ENCODE measurements around the gene DDOST. TPM values are rescaled to one million over a fixed set of nuclear protein-coding genes. Genes with fewer than 3 reads are reported as not detected.

Gene DDOST
- polyA plus RNA-seq, 2 of the 4 experiments (the other 2 are of a cell fraction) = 158 to 231 TPM

DNA sequence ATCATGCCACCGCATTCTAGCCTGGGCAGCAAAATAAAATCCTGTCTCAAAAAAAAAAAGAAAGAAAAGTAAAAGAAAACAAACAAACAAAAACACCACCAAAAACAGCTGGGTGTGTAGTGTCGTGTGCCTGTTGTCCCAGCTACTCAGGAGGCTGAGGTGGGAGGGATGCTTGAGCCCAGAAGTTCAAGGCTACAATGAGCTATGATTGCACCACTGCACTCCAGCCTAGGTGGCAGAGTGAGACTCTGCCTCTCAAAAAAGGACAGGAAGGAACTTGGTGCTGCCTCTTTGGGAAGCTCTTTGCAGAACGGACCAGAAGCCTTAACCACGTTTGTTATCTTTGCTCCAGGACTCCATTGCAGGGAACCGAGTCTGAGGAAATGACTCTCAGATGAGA is 45.7 kb upstream of the DDOST start:
- no peak overlapping the region for H3K4me2 ChIP-seq
- no peak overlapping the region for H3K4me3 ChIP-seq
- ChIA-PET POLR2A (no interaction called here), CTCF (interaction anchor here (1.3 to 3.1 kb wide), 2 partner anchors 9 to 51 kb away, joined by 4 to 24 read pairs; no protein-coding TSS in a partner anchor)
- no peaks in the 10 kb centered on the region for H3K9me3 ChIP-seq
- WGBS (ENCODE audit: missing lambda C conversion rate) = 58% methylated on average over 5 of the region's 5 CpGs
- DNase-seq (ENCODE audit: low read depth in 1 of 2, low spot score in 1 of 2) (no peak), ATAC-seq (no peak), FAIRE-seq (no peak)
- no peak overlapping the region for H3K27ac ChIP-seq
- no peaks in the 10 kb centered on the region for H3K4me1 ChIP-seq
- TF ChIP-seq HOXB5 (CRISPR knock-in tag; IDR thresholded peaks at IDR 0.05) (no peak), EHF (CRISPR knock-in tag; IDR thresholded peaks at IDR 0.05) (no peak), FOSL2 (IDR thresholded peaks at IDR 0.05) (no peak), FOSL2 (CRISPR knock-in tag; IDR thresholded peaks at IDR 0.05) (no peak), KDM5A (IDR thresholded peaks at IDR 0.05) (no peak), NR3C1 (IDR thresholded peaks at IDR 0.05) (no peak), MAFK (IDR thresholded peaks at IDR 0.05; ENCODE audit: partially characterized antibody) (no peak), REST (IDR thresholded peaks at IDR 0.05) (no peak), TP53 (CRISPR knock-in tag; IDR thresholded peaks at IDR 0.05) (no peak), HOXB13 (CRISPR knock-in tag; IDR thresholded peaks at IDR 0.05; ENCODE audit: low read depth) (no peak), HES2 (IDR thresholded peaks at IDR 0.05) (no peak), RCOR1 (IDR thresholded peaks at IDR 0.05; ENCODE audit: low read depth, low read length) (no peak), HEYL (CRISPR knock-in tag; IDR thresholded peaks at IDR 0.05) (no peak), CBX8 (IDR thresholded peaks at IDR 0.05) (no peak), FOSB (CRISPR knock-in tag; IDR thresholded peaks at IDR 0.05) (no peak)
- TF ChIP-seq, protein P1, sequence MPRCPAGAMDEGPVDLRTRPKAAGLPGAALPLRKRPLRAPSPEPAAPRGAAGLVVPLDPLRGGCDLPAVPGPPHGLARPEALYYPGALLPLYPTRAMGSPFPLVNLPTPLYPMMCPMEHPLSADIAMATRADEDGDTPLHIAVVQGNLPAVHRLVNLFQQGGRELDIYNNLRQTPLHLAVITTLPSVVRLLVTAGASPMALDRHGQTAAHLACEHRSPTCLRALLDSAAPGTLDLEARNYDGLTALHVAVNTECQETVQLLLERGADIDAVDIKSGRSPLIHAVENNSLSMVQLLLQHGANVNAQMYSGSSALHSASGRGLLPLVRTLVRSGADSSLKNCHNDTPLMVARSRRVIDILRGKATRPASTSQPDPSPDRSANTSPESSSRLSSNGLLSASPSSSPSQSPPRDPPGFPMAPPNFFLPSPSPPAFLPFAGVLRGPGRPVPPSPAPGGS (IDR thresholded peaks at IDR 0.05) = no peak

- no peaks in the 10 kb centered on the region for H3K4me1 ChIP-seq
- CTCF ChIA-PET = interaction anchor here (1.6 kb wide), 1 partner anchor 9 kb away, joined by 4 read pairs; no protein-coding TSS in a partner anchor
- 88% methylated on average over 15 of the region's 15 CpGs for WGBS (ENCODE audit: missing lambda C conversion rate)
- ATAC-seq (no peak), DNase-seq (ENCODE audit: low read depth in 1 of 2, low spot score in 1 of 2) (no peak), FAIRE-seq (no peak)
- H3K9me3 ChIP-seq = no peaks in the 10 kb centered on the region
- H3K27ac ChIP-seq = no peak overlapping the region
- H3K4me2 ChIP-seq = no peak overlapping the region
- no peak for TF ChIP-seq PHF8 (IDR thresholded peaks at IDR 0.05; ENCODE audit: borderline replicate concordance, low read depth)
- TF ChIP-seq GATA3 (IDR thresholded peaks at IDR 0.05; ENCODE audit: borderline replicate concordance) = no peak
- no peak for TF ChIP-seq USF2 (IDR thresholded peaks at IDR 0.05)
- no peak for TF ChIP-seq FOSL2 (IDR thresholded peaks at IDR 0.05)
- TF ChIP-seq FOSL2 (CRISPR knock-in tag; IDR thresholded peaks at IDR 0.05) = no peak
- TF ChIP-seq TP53 (CRISPR knock-in tag; IDR thresholded peaks at IDR 0.05) = no peak
- TF ChIP-seq HOXB13 (CRISPR knock-in tag; IDR thresholded peaks at IDR 0.05; ENCODE audit: low read depth) = no peak
- no peak for TF ChIP-seq NFE2L2 (conservative IDR thresholded peaks at IDR 0.05; ENCODE audit: low read length)
- TF ChIP-seq JUN (IDR thresholded peaks at IDR 0.05) = no peak
- TF ChIP-seq ESRRA (IDR thresholded peaks at IDR 0.05; ENCODE audit: borderline replicate concordance, low read length) = no peak
- no peak overlapping the region for H3K4me3 ChIP-seq
- POLR2A ChIA-PET = no interaction called here
Observed at GRCh38 chr1:20705203-20705755, 44.1 kb upstream of the DDOST start.

Measured in A549 (cell line).